ENCODE results near the gene BAZ2A.
A peak's percentile ranks its signal among the peaks of the same experiment; 100 is the strongest.
"Not testable (repeated sequence)": the region's sequence is repeated elsewhere in the genome, so short reads cannot be mapped to it uniquely, and the experiment has no call there.

The BAZ2A gene

GRCh38 chr12:56599041-56599440, 31.1 kb downstream of the BAZ2A start:
- DNase-seq (ENCODE audit: low read depth in 2 of 2): no peak

DNA sequence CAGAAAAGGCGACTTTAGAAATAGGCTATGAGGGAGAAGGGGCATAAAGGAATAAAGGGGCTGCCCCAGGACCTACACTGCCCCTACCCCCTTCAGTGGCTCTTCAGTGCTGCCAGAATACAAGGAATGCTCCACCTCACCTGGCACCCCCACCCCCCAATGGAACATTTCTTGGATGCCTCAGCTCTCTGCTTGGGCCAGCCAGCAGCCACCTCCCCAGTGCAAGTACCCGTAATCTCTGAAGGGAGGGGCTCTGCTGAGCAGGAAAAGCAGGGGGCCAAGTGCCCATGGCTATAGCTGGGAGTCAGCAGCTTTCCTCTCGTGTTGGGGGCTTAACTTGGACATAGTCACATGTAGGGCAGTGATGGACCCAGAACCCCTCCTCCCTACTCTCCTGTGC, 33.3 kb downstream of the BAZ2A start:
- DNase-seq (ENCODE audit: low read depth in 2 of 2): no peak

DNA sequence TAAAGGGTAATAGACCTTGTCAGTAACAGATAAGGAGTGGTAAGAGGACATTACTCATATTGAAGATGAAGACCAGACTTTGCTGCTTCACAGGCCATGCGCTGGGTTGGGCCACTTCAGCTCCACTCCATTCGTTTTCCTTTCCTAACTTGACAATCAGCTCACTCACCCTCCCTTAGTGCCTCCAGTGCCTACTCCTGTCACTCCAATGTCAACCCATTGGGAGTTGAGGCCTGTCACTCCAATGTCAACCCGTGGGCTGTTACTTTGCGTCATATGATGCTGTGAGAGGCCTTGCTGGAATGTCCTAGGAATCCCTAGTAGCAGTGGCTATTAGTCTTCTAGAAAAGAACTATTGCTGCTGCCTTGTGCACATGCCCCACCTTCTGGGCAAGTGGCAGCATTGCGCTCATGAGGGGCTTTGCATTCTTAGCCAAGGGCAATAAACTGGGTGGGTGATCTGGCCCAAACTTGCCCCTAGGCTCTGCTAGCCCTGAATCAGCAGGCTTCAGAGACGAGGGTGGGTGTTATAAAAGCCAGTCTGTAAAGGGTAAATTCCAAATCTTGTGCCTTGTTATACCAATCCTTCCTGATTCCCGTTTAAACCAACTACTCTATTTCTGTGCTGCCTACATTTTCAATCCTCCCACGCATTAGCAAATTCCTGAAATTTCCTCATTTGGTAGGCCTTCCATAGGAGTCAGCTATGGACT, 36.1 kb downstream of the BAZ2A start:
- DNase-seq (ENCODE audit: low read depth in 2 of 2): peak; percentile 29 to 35

DNA sequence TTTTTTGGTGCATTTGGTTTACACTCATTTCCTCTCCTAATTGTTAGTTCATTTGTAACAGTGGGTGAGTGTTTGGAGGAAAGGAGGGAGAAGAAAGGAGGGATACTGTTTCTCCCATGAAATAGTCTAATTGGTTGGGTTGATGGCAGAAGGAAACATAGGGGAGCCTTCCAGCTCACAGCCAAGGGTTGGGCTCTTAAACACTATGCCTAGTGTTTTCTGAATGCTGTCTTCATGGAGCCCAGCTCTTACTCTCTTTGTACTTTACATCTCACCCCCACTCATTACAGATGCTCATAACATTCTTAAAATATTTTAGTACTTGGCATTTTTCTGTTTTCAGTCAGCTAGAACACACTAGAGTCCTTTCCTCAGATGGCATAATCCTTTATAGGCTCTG, 38.2 kb downstream of the BAZ2A start:
- no peak for DNase-seq (ENCODE audit: low read depth in 2 of 2)

GRCh38 chr12:56591126-56591525, 39.0 kb downstream of the BAZ2A start:
- no peak for DNase-seq (ENCODE audit: low read depth in 2 of 2)

GRCh38 chr12:56590237-56590830, 39.8 kb downstream of the BAZ2A start:
- DNase-seq (ENCODE audit: low read depth in 2 of 2): no peak

DNA sequence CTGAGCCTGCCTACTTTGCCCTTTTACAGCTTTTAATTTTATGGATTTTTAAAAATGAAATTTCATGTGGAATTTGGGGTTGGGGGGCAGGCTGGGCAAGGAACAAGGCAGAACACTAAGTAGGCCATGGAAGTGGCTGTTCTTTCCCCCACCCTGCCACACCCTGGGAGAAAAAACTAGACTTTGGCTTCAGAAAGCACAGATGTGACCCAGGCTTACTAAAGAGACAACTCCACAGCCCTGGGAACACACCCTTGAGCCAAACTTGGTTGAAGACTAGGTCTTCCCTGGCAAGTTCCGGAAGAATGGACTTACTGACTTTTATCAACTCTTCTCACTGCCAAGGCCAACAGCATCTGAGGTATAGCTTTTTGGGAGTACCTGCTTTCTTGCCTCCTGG, 40.3 kb downstream of the BAZ2A start:
- DNase-seq (ENCODE audit: low read depth in 2 of 2): no peak

- no peak for DNase-seq (ENCODE audit: low read depth in 2 of 2)
These were observed 45.0 kb downstream of the BAZ2A start for GRCh38 chr12:56585098-56585497.

DNA sequence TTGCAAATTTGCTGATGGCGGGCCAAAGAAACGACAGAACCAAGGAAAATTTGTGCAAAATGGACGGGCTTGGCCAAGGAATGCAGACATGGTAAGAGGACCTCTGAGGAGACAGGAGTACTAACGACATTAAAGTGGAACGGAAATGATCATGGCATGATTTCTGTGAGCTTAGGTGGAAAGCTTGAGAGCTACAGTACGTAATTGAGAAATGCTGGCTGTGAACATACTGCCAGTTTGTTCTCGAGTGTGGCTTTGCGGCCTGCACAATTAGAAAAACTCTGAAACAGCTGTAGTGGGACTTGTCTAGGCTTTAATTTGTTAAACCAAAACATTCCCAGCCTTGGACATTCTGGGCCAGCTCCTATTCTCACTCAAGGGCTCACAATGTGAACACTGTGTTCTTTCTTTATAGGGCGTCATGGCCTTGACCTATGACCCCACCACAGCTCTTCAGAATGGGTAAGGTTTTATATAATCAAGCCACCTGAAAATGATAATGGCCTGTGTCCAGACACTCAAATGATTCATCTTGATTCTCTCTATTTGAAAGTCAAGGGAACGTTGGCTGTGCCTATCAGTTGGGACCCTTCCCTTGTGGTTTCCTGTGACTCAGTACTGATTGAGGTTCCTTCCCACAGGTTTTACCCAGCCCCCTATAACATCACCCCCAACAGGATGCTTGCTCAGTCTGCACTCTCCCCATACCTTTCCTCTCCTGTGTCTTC, 48.5 kb downstream of the BAZ2A start:
- DNase-seq (ENCODE audit: low read depth in 2 of 2): no peak

DNA sequence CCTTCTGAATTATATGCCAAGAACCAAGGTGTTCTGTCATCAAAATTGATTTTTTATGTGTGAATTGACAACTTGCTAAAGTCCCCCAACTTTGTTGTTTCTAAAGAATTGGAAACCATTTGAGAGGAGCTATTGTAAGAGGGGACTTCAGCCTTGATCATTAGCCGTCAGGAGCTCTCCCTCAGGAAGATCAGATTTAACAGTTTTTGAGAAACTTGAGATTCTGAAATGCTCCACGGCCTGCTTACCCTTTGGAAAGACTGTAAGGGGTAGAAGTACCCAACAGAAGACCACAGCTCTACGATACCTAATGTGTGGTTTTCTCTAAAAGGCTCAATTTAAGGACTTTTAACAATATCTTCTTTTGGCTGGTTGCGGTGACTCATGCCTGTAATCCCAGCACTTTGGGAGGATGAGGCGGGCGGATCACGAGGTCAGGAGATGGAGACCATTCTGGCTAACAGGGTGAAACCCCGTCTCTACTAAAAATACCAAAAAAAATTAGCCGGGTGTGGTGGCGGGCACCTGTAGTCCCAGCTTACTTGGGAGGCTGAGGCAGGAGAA, 51.1 kb downstream of the BAZ2A start:
- DNase-seq (ENCODE audit: low read depth in 2 of 2): no peak

DNA sequence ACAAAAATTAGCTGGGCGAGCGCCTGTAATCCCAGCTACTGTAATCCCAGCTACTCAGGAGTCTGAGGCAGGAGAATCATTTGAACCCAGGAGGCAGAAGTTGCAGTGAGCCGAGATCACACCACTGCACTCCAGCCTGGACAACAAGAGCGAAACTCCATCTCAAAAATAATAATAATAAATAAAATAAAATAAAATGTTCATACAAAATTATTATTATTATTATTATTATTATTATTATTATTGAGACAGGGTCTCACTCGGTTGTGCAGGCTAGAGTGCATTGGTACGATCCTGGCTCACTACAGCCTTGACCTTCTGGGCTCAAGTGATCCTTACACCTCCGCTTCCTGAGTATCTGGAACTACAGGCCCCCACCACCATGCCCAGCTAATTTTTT, 52.9 kb downstream of the BAZ2A start:
- DNase-seq (ENCODE audit: low read depth in 2 of 2): not testable (repeated sequence)

DNA sequence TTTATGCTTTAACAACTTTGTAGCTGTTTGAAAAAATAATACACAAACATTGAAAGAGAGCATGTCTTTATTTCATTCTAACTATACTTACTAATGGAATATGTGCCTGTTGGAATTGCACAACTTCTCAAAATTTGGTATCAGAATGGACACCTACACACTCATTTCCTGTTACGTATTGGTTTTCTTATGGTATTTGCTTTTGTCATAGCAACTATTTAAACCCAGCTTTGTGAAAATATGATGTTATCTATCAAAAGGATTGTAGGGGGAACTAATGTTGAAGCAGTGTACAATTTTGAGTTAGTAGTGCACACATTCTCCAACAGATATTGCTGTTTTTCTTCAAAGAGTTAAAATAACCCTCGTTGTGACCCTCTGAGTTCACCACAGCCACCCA, 55.9 kb downstream of the BAZ2A start:
- no peak for DNase-seq (ENCODE audit: low read depth in 2 of 2)

GRCh38 chr12:56572288-56572687, 57.8 kb downstream of the BAZ2A start:
- no peak for DNase-seq (ENCODE audit: low read depth in 2 of 2)

- no peak for DNase-seq (ENCODE audit: low read depth in 2 of 2)
These were observed 59.0 kb downstream of the BAZ2A start for GRCh38 chr12:56571121-56571520.

GRCh38 chr12:56568146-56568545, 62.0 kb downstream of the BAZ2A start:
- no peak for DNase-seq (ENCODE audit: low read depth in 2 of 2)

- DNase-seq (ENCODE audit: low read depth in 2 of 2): no peak
These were observed 64.5 kb downstream of the BAZ2A start for GRCh38 chr12:56565510-56566101.

DNA sequence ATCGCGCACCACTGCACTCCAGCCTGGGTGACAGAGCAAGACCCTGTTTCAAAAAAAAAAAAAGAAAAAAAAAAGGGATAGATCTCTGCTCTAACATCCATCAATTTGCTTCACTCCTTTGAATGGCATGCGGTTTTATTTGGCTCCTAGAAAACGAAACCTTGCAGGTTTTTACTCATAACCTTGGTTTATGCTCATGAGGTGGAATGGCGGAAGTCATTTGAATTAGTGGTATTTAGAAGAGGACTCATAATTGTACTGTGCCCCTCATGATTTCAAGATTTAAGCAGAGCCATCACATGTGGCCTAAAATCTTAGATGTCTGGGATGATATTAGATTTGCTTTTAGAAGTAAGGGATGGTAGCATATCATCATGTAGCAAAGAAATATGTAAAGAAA, 79.1 kb downstream of the BAZ2A start:
- DNase-seq (ENCODE audit: low read depth in 2 of 2): no peak

DNA sequence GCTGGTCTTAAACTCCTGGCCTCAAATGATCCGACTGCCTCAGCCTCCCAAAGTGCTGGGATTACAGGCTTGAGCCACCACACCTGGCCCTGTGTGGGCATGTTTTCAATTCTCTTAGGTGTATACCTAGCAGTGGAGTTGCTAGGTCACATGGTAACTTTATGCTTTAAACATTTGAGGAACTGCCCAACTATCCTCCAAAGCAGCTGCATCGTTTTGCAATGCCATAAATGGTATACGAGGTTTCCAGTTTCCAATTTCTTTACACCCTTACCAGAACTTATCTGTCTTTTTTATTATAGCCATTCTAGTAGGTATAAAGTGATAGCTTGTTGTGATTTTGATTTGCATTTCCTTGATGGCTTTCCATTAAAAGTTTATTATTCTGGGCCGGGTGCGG, 83.4 kb downstream of the BAZ2A start:
- no peak for DNase-seq (ENCODE audit: low read depth in 2 of 2)
